Natural killer cell treated with Interleukin-12 subunit alpha and Interleukin-12 subunit beta and Interleukin-15 and Interleukin-18, amount 100 ng/mL, for 72 hours (primary cell): ENCODE measurements around the gene MORC2. TPM values are rescaled to one million over a fixed set of nuclear protein-coding genes. Genes with fewer than 3 reads are reported as not detected.

Source experiments
- ATAC-seq, 2 donors: fragments of 150-1000 bp; cut with Tn5 transposase in 1 of 2; sonication (Bioruptor Pico), chemical (Tn5 transposase) in 1 of 2; 2 replicates each; pipeline ENCODE4 v1.10.0; 2021
- DNase-seq: peaks from one replicate; pipeline ENCODE4 v3.0.0; 2022; ENCODE audit warnings: low spot score
- H3K27ac Mint-ChIP-seq, 2 donors: 1 replicate in 1 of 2; 2 replicates in 1 of 2; pipeline ENCODE4 v1.8.0; 2022; ENCODE audit warnings: mixed read lengths in 2 of 2, mild to moderate bottlenecking in 1 of 2, moderate library complexity in 1 of 2
- H3K27me3 Mint-ChIP-seq, 2 donors: 1 replicate in 1 of 2; 2 replicates in 1 of 2; pipeline ENCODE4 v1.8.0; 2022; ENCODE audit warnings: mixed read lengths in 2 of 2
- H3K36me3 Mint-ChIP-seq: one replicate; pipeline ENCODE4 v1.8.0; 2022; ENCODE audit warnings: mixed read lengths
- H3K4me1 Mint-ChIP-seq, 2 donors: 1 replicate in 1 of 2; 2 replicates in 1 of 2; pipeline ENCODE4 v1.8.0; 2022; ENCODE audit warnings: low read depth in 2 of 2, mixed read lengths in 2 of 2, mild to moderate bottlenecking in 1 of 2
- H3K4me3 Mint-ChIP-seq: one replicate; pipeline ENCODE4 v1.8.0; 2022; ENCODE audit warnings: mixed read lengths
- H3K9me3 Mint-ChIP-seq: 2 replicates; pipeline ENCODE4 v1.8.0; 2022; ENCODE audit warnings: mixed read lengths
- total RNA-seq, 2 donors: library from RNA; stranded (reverse); gene quantifications; one replicate each; pipeline ENCODE4 v1.2.3, GENCODE V29; 2022

The MORC2 gene
- total RNA-seq, 2 donors from 2014 or later: 23.6 to 30.4 TPM

- Mint-ChIP-seq H3K4me3 (no peak overlapping the region), H3K9me3 (no peaks in the 10 kb centered on the region), H3K27me3 (no peaks in the 10 kb centered on the region), H3K36me3 (no peaks in the 10 kb centered on the region), H3K4me1 (peaks cover 0 to 4% of the 10 kb centered on the region in 2 donors), H3K27ac (no peak overlapping the region)
- ATAC-seq: no peak
- no peak for DNase-seq
These were observed 65.8 kb downstream of the MORC2 start for GRCh38 chr22:30902496-30903357.

- no peaks in the 10 kb centered on the region for H3K36me3 Mint-ChIP-seq
- peaks cover 9 to 14% of the 10 kb centered on the region in 2 donors for H3K4me1 Mint-ChIP-seq
- no peak overlapping the region for H3K4me3 Mint-ChIP-seq
- DNase-seq: no peak
- no peak overlapping the region for H3K27ac Mint-ChIP-seq
- H3K27me3 Mint-ChIP-seq: no peaks in the 10 kb centered on the region
- no peaks in the 10 kb centered on the region for H3K9me3 Mint-ChIP-seq
- ATAC-seq: no peak
These were observed 74.2 kb downstream of the MORC2 start for GRCh38 chr22:30894371-30894740.

- H3K27ac Mint-ChIP-seq: peak overlapping the region in 1 of 2 donors; percentile 54
- H3K4me1 Mint-ChIP-seq: peaks cover 9 to 14% of the 10 kb centered on the region in 2 donors
- no peak for DNase-seq
- no peaks in the 10 kb centered on the region for H3K27me3 Mint-ChIP-seq
- no peaks in the 10 kb centered on the region for H3K9me3 Mint-ChIP-seq
- H3K36me3 Mint-ChIP-seq: no peaks in the 10 kb centered on the region
- ATAC-seq: peak in 1 of 2 donors; percentile 14
- H3K4me3 Mint-ChIP-seq: no peak overlapping the region
These were observed 74.9 kb downstream of the MORC2 start for GRCh38 chr22:30893434-30894370.

DNA sequence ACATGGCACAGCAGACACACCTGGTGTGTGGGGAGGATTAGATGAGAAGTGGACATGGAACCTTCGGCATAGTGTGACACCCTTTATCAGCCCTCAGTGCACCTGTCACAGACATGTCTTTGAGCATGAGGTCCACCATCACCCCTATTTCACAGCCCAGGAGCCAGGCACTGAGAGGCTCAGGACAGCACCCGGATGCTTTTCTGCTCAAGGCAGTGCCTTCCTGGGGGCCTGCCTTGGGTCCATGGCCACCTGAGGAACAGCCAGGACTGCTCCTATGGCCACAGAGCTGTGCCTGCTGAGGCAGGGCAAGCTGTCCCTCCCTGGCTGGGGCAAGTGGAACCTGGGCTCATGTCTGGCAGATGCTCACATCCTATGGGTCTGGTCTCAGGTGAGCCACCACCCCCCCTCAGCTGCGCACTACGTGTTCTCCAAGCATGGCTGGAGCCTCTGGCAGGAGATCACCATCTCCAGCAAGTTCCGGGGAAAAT lies 75.8 kb downstream of the MORC2 start:
- Mint-ChIP-seq H3K4me3 (no peak overlapping the region), H3K4me1 (peaks cover 9 to 14% of the 10 kb centered on the region in 2 donors), H3K27ac (no peak overlapping the region), H3K9me3 (no peaks in the 10 kb centered on the region), H3K36me3 (no peaks in the 10 kb centered on the region), H3K27me3 (no peaks in the 10 kb centered on the region)
- DNase-seq (no peak), ATAC-seq (no peak)

- ATAC-seq (no peak), DNase-seq (no peak)
- no peaks in the 10 kb centered on the region for H3K27me3 Mint-ChIP-seq
- peaks cover 9 to 14% of the 10 kb centered on the region in 2 donors for H3K4me1 Mint-ChIP-seq
- no peaks in the 10 kb centered on the region for H3K9me3 Mint-ChIP-seq
- H3K36me3 Mint-ChIP-seq: no peaks in the 10 kb centered on the region
- H3K27ac Mint-ChIP-seq: no peak overlapping the region
- H3K4me3 Mint-ChIP-seq: no peak overlapping the region
These were observed 76.3 kb downstream of the MORC2 start for GRCh38 chr22:30892286-30892685.

- no peaks in the 10 kb centered on the region for H3K9me3 Mint-ChIP-seq
- peak overlapping the region in 1 of 2 donors; percentile 68 for H3K27ac Mint-ChIP-seq
- H3K4me3 Mint-ChIP-seq: no peak overlapping the region
- H3K36me3 Mint-ChIP-seq: no peaks in the 10 kb centered on the region
- no peak for DNase-seq
- H3K4me1 Mint-ChIP-seq: peaks cover 9 to 14% of the 10 kb centered on the region in 2 donors
- H3K27me3 Mint-ChIP-seq: no peaks in the 10 kb centered on the region
- no peak for ATAC-seq
These were observed 76.8 kb downstream of the MORC2 start for GRCh38 chr22:30891781-30892180.

- H3K36me3 Mint-ChIP-seq: no peaks in the 10 kb centered on the region
These were observed 77.2 kb downstream of the MORC2 start for GRCh38 chr22:30891443-30891755.

GRCh38 chr22:30890686-30891442 lies 77.7 kb downstream of the MORC2 start:
- H3K27ac Mint-ChIP-seq: no peak overlapping the region
- no peaks in the 10 kb centered on the region for H3K36me3 Mint-ChIP-seq
- H3K27me3 Mint-ChIP-seq: no peaks in the 10 kb centered on the region
- H3K4me1 Mint-ChIP-seq: peaks cover 9 to 14% of the 10 kb centered on the region in 2 donors
- H3K9me3 Mint-ChIP-seq: no peaks in the 10 kb centered on the region
- DNase-seq (no peak), ATAC-seq (no peak)
- no peak overlapping the region for H3K4me3 Mint-ChIP-seq

More at GRCh38 chr22:30891443-30891755, 77.2 kb downstream of the MORC2 start:
- Mint-ChIP-seq H3K4me3 (no peak overlapping the region), H3K27me3 (no peaks in the 10 kb centered on the region), H3K9me3 (no peaks in the 10 kb centered on the region), H3K27ac (peak overlapping the region in 1 of 2 donors; percentile 68), H3K4me1 (peaks cover 9 to 14% of the 10 kb centered on the region in 2 donors)
- DNase-seq: no peak
- no peak for ATAC-seq

GRCh38 chr22:30889996-30890480 lies 78.5 kb downstream of the MORC2 start:
- no peaks in the 10 kb centered on the region for H3K36me3 Mint-ChIP-seq
- no peak overlapping the region for H3K27ac Mint-ChIP-seq
- peaks cover 9 to 14% of the 10 kb centered on the region in 2 donors for H3K4me1 Mint-ChIP-seq
- no peaks in the 10 kb centered on the region for H3K9me3 Mint-ChIP-seq
- ATAC-seq (no peak), DNase-seq (no peak)
- H3K27me3 Mint-ChIP-seq: no peaks in the 10 kb centered on the region
- H3K4me3 Mint-ChIP-seq: no peak overlapping the region

- no peaks in the 10 kb centered on the region for H3K27me3 Mint-ChIP-seq
- ATAC-seq: no peak
- no peaks in the 10 kb centered on the region for H3K9me3 Mint-ChIP-seq
- H3K4me1 Mint-ChIP-seq: peaks cover 9 to 14% of the 10 kb centered on the region in 2 donors
- H3K27ac Mint-ChIP-seq: no peak overlapping the region
- no peak for DNase-seq
- H3K36me3 Mint-ChIP-seq: no peaks in the 10 kb centered on the region
- no peak overlapping the region for H3K4me3 Mint-ChIP-seq
These were observed 79.1 kb downstream of the MORC2 start for GRCh38 chr22:30889268-30889995.

- no peak overlapping the region for H3K4me3 Mint-ChIP-seq
- H3K9me3 Mint-ChIP-seq: no peaks in the 10 kb centered on the region
- ATAC-seq (no peak), DNase-seq (no peak)
- H3K27ac Mint-ChIP-seq: no peak overlapping the region
- no peaks in the 10 kb centered on the region for H3K27me3 Mint-ChIP-seq
- peaks cover 0 to 7% of the 10 kb centered on the region in 2 donors for H3K4me1 Mint-ChIP-seq
- no peaks in the 10 kb centered on the region for H3K36me3 Mint-ChIP-seq
These were observed 80.7 kb downstream of the MORC2 start for GRCh38 chr22:30887861-30888260.

DNA sequence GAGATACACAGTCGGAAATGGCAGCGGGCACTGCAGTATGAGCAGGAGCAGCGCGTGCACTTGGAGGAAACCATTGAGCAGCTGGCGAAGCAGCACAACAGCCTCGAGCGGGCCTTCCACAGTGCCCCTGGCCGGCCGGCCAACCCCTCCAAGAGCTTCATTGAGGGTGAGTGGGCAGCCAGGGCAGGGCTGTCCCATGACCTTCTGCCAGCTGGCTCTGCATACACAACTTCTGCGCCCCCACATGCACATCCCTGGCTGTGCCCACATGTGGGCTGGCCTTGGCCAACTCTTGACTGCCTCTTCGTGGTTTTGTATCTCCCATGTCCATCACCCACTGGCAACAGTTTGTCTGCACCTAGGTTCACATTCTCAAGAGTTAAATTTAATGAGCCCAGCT lies 81.1 kb downstream of the MORC2 start:
- DNase-seq (no peak), ATAC-seq (no peak)
- no peaks in the 10 kb centered on the region for H3K36me3 Mint-ChIP-seq
- no peaks in the 10 kb centered on the region for H3K27me3 Mint-ChIP-seq
- H3K9me3 Mint-ChIP-seq: no peaks in the 10 kb centered on the region
- H3K4me1 Mint-ChIP-seq: peaks cover 0 to 7% of the 10 kb centered on the region in 2 donors
- no peak overlapping the region for H3K4me3 Mint-ChIP-seq
- H3K27ac Mint-ChIP-seq: no peak overlapping the region

DNA sequence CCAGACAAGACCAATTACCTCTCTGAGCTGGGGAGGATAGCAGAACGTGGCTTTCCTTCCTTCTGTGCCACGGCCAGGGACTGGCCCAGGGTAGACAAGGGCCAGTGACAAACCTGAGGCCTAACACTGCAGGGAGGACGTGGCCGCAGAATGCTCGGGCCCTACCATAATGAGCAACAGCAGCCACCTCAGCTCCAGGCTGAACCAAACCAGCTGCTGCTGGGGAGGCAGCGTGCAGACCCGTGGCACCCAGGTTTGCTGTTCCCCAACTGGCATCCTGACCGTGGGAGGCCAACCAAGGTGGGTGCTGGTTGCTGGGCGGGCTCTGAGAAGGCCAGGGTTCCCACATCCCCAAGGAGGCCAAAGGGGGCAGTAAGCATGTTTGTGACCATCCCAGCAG lies 83.0 kb downstream of the MORC2 start:
- Mint-ChIP-seq H3K4me1 (no peaks in the 10 kb centered on the region), H3K27ac (no peak overlapping the region), H3K36me3 (no peaks in the 10 kb centered on the region), H3K4me3 (no peak overlapping the region), H3K27me3 (no peaks in the 10 kb centered on the region), H3K9me3 (no peaks in the 10 kb centered on the region)
- ATAC-seq (no peak), DNase-seq (no peak)
